HK-2 (cell line): ENCODE data around the gene STAG3.
"Not testable (repeated sequence)": the region's sequence is repeated elsewhere in the genome, so short reads cannot be mapped to it uniquely, and the experiment has no call there.

Experiments
- DNase-seq: peaks from one replicate; pipeline ENCODE4 v3.0.0-alpha.2; 2018; ENCODE audit not compliant: unreplicated experiment

STAG3 gene

GRCh38 chr7:100211342-100211780 is 33.6 kb downstream of the STAG3 start:
- DNase-seq, result no peak

- DNase-seq, result no peak
Observed at GRCh38 chr7:100212631-100213286, 35.0 kb downstream of the STAG3 start.

GRCh38 chr7:100213672-100214071 is 36.0 kb downstream of the STAG3 start:
- no peak for DNase-seq

GRCh38 chr7:100214356-100214755 is 36.6 kb downstream of the STAG3 start:
- not testable (repeated sequence) for DNase-seq

GRCh38 chr7:100215895-100216294 is 38.2 kb downstream of the STAG3 start:
- no peak for DNase-seq

- not testable (repeated sequence) for DNase-seq
Observed at GRCh38 chr7:100217934-100218333, 40.2 kb downstream of the STAG3 start.

- DNase-seq, result no peak
Observed at GRCh38 chr7:100219271-100219737, 41.6 kb downstream of the STAG3 start.

GRCh38 chr7:100219801-100220585 is 42.3 kb downstream of the STAG3 start, which contains the start of gene PVRIG:
Gene PVRIG (plus strand): TSS chr7:100219949. CDS start chr7:100219971, 22 bp downstream.
- DNase-seq, result not testable (repeated sequence)

- DNase-seq, result no peak
Observed at GRCh38 chr7:100220586-100221230, 43.0 kb downstream of the STAG3 start.

- no peak for DNase-seq
Observed at GRCh38 chr7:100221231-100221718, 43.6 kb downstream of the STAG3 start.

GRCh38 chr7:100221767-100222444 is 44.2 kb downstream of the STAG3 start:
- no peak for DNase-seq

GRCh38 chr7:100222445-100223132 is 44.9 kb downstream of the STAG3 start:
- DNase-seq, result no peak

- not testable (repeated sequence) for DNase-seq
Observed at GRCh38 chr7:100223376-100223927, 45.7 kb downstream of the STAG3 start.

- DNase-seq, result not testable (repeated sequence)
Observed at GRCh38 chr7:100224891-100225290, 47.2 kb downstream of the STAG3 start.

GRCh38 chr7:100234660-100235317 is 57.1 kb downstream of the STAG3 start:
- DNase-seq, result not testable (repeated sequence)

- DNase-seq, result not testable (repeated sequence)
Observed at GRCh38 chr7:100239975-100240374, 62.3 kb downstream of the STAG3 start.

- not testable (repeated sequence) for DNase-seq
Observed at GRCh38 chr7:100243385-100243784, 65.7 kb downstream of the STAG3 start.

- not testable (repeated sequence) for DNase-seq
Observed at GRCh38 chr7:100244988-100245605, 67.4 kb downstream of the STAG3 start.

- DNase-seq, result not testable (repeated sequence)
Observed at GRCh38 chr7:100246121-100246864, 68.6 kb downstream of the STAG3 start.
